Fibroblast of pulmonary artery (primary cell): ENCODE data around the gene C3orf62.

Source experiments
- DNase-seq: peaks from one replicate; pipeline ENCODE4 v3.0.0-alpha.2; 2010; ENCODE audit warnings: low read depth
- H3K4me3 ChIP-seq: replicated peaks from 2 replicates; pipeline ENCODE4 v1.5.1; 2011; ENCODE audit warnings: low read depth, mild to moderate bottlenecking, control low read depth, low read length, moderate library complexity
- CTCF ChIP-seq: IDR thresholded peaks from 2 replicates; pipeline ENCODE4 v1.5.1; 2011; ENCODE audit warnings: mild to moderate bottlenecking, control low read depth, low read length, inconsistent platforms; ENCODE audit errors: missing control alignments

C3orf62 gene

GRCh38 chr3:49305608-49306007 lies 28.6 kb upstream of the C3orf62 start:
- DNase-seq = no peak
- H3K4me3 ChIP-seq = no peak overlapping the region
- TF ChIP-seq CTCF = no peak

GRCh38 chr3:49302613-49303012 lies 25.6 kb upstream of the C3orf62 start:
- no peak overlapping the region for H3K4me3 ChIP-seq
- DNase-seq = no peak
- TF ChIP-seq CTCF = no peak

GRCh38 chr3:49300595-49300994 lies 23.6 kb upstream of the C3orf62 start:
- no peak for DNase-seq
- no peak for TF ChIP-seq CTCF
- no peak overlapping the region for H3K4me3 ChIP-seq

- TF ChIP-seq CTCF = no peak
- no peak overlapping the region for H3K4me3 ChIP-seq
- DNase-seq = no peak
These were observed 21.5 kb upstream of the C3orf62 start for GRCh38 chr3:49298511-49298910.

GRCh38 chr3:49296781-49297411 lies 19.9 kb upstream of the C3orf62 start:
- no peak overlapping the region for H3K4me3 ChIP-seq
- peak; percentile 40 for DNase-seq
- no peak for TF ChIP-seq CTCF

- TF ChIP-seq CTCF = peak; percentile 65
- no peak overlapping the region for H3K4me3 ChIP-seq
- DNase-seq = peak; percentile 50
These were observed 18.5 kb upstream of the C3orf62 start for GRCh38 chr3:49295489-49296058.

- TF ChIP-seq CTCF = no peak
These were observed 17.3 kb upstream of the C3orf62 start for GRCh38 chr3:49294343-49294742.

More at GRCh38 chr3:49294343-49294742, 17.3 kb upstream of the C3orf62 start:
- no peak overlapping the region for H3K4me3 ChIP-seq
- DNase-seq = no peak
